Neuronal stem cell (in vitro differentiated cells): ENCODE results near the gene TRMU.

Source experiments
- DNase-seq: peaks from one replicate; pipeline ENCODE4 v3.0.0-alpha.2; 2013; ENCODE audit warnings: low spot score
- H2AFZ ChIP-seq: one replicate; pipeline ENCODE4 v1.6.1; 2013; ENCODE audit warnings: mild to moderate bottlenecking, low read length, inconsistent platforms
- H2AK5ac ChIP-seq: 2 replicates; pipeline ENCODE4 v1.6.1; 2013; ENCODE audit warnings: low read depth, mild to moderate bottlenecking, inconsistent platforms, low read length, moderate library complexity, mixed read lengths
- H2BK120ac ChIP-seq: 2 replicates; pipeline ENCODE4 v1.6.1; 2013; ENCODE audit warnings: low read depth, mild to moderate bottlenecking, inconsistent platforms, low read length, moderate library complexity, mixed read lengths
- H2BK12ac ChIP-seq: one replicate; pipeline ENCODE4 v1.6.1; 2013; ENCODE audit warnings: low read length, inconsistent platforms
- H2BK15ac ChIP-seq: 2 replicates; pipeline ENCODE4 v1.6.1; 2013; ENCODE audit warnings: mild to moderate bottlenecking, low read length, inconsistent platforms, mixed read lengths
- H2BK5ac ChIP-seq: one replicate; pipeline ENCODE4 v1.6.1; 2013; ENCODE audit warnings: inconsistent platforms, mild to moderate bottlenecking, low read length, moderate library complexity
- H3K14ac ChIP-seq: one replicate; pipeline ENCODE4 v1.6.1; 2013; ENCODE audit warnings: low read length, inconsistent platforms
- H3K18ac ChIP-seq: 2 replicates; pipeline ENCODE4 v1.6.1; 2013; ENCODE audit warnings: low read length, inconsistent platforms
- H3K23ac ChIP-seq: 2 replicates; pipeline ENCODE4 v1.6.1; 2013; ENCODE audit warnings: low read depth, mild to moderate bottlenecking, mixed read lengths, low read length, inconsistent platforms; ENCODE audit not compliant: poor library complexity
- H3K27ac ChIP-seq: replicated peaks from 3 replicates; pipeline ENCODE4 v1.5.1; 2013; ENCODE audit warnings: low read length, inconsistent platforms
- H3K27me3 ChIP-seq, 3 experiments: 2 replicates each; pipeline ENCODE4 v1.6.1; 2013; ENCODE audit warnings: low read length in 3 of 3, mild to moderate bottlenecking in 2 of 3, inconsistent platforms in 1 of 3, low read depth in 1 of 3, mixed read lengths in 1 of 3, moderate library complexity in 1 of 3; ENCODE audit not compliant: control insufficient read depth in 3 of 3, insufficient read depth in 3 of 3
- H3K36me3 ChIP-seq, 2 donors: replicated peaks in 1 of 2; 2 replicates each; pipeline ENCODE4 v1.6.1; 2013; ENCODE audit warnings: low read length in 2 of 2; ENCODE audit not compliant: control insufficient read depth in 2 of 2, insufficient read depth in 2 of 2
- H3K4ac ChIP-seq: 2 replicates; pipeline ENCODE4 v1.6.1; 2013; ENCODE audit warnings: inconsistent platforms, mild to moderate bottlenecking, low read length, moderate library complexity
- H3K4me1 ChIP-seq, 2 donors: 1 replicate in 1 of 2; 2 replicates in 1 of 2; pipeline ENCODE4 v1.6.1; 2013; ENCODE audit warnings: low read length in 2 of 2, low read depth in 1 of 2; ENCODE audit not compliant: control insufficient read depth in 2 of 2, insufficient read depth in 1 of 2
- H3K4me2 ChIP-seq: one replicate; pipeline ENCODE4 v1.6.1; 2013; ENCODE audit warnings: mild to moderate bottlenecking, low read length, inconsistent platforms; ENCODE audit not compliant: insufficient read depth, poor library complexity, severe bottlenecking
- H3K4me3 ChIP-seq, 2 donors: 2 replicates each; pipeline ENCODE4 v1.5.1; 2013; ENCODE audit warnings: low read length in 2 of 2, mild to moderate bottlenecking in 2 of 2, inconsistent platforms in 1 of 2, moderate library complexity in 1 of 2
- H3K79me1 ChIP-seq: one replicate; pipeline ENCODE4 v1.6.1; 2013; ENCODE audit warnings: low read depth, mild to moderate bottlenecking, inconsistent platforms, low read length, moderate library complexity
- H3K9ac ChIP-seq: one replicate; pipeline ENCODE4 v1.6.1; 2013; ENCODE audit warnings: mild to moderate bottlenecking, low read depth, low read length, inconsistent platforms; ENCODE audit not compliant: poor library complexity
- H3K9me3 ChIP-seq, 2 donors: replicated peaks in 1 of 2; 2 replicates each; pipeline versions ENCODE3 to v1.6.1; 2013; ENCODE audit warnings: low read length in 2 of 2, mild to moderate bottlenecking in 2 of 2, inconsistent platforms in 1 of 2, low read depth in 1 of 2, mixed read lengths in 1 of 2, moderate library complexity in 1 of 2; ENCODE audit not compliant: control insufficient read depth in 2 of 2, insufficient read depth in 1 of 2
- H4K8ac ChIP-seq: one replicate; pipeline ENCODE4 v1.6.1; 2013; ENCODE audit warnings: low read depth, mild to moderate bottlenecking, inconsistent platforms, low read length, moderate library complexity
- H4K91ac ChIP-seq: one replicate; pipeline ENCODE4 v1.6.1; 2013; ENCODE audit warnings: low read length, low read depth, mild to moderate bottlenecking, inconsistent platforms; ENCODE audit not compliant: poor library complexity
- WGBS, 2 donors: extraction: QIAGEN DNeasy Blood & Tissue Kit; methylation state at CpG; one replicate each; pipeline ENCODE4 v1.1.7; 2013; ENCODE audit warnings: missing lambda C conversion rate in 2 of 2, mixed read lengths in 1 of 2; ENCODE audit not compliant: insufficient read length in 2 of 2, insufficient replicate concordance in 1 of 2; ENCODE audit errors: extremely low coverage in 2 of 2; 5-methylcytosine and 5-hydroxymethylcytosine counted together

The TRMU gene

GRCh38 chr22:46379066-46379930 lies 43.8 kb downstream of the TRMU start:
- Histone ChIP-seq H2BK15ac (no peak overlapping the region), H3K4me2 (no peak overlapping the region), H4K8ac (no peak overlapping the region), H3K18ac (peak overlapping the region; percentile 73), H4K91ac (no peak overlapping the region), H3K36me3 (peaks cover 2 to 48% of the 10 kb centered on the region in 2 donors), H3K23ac (peak overlapping the region; percentile 6), H3K27ac (no peak overlapping the region), H3K4me3 (no peak overlapping the region), H2BK120ac (no peak overlapping the region), H3K9ac (peak overlapping the region; percentile 36), H3K4me1 (peaks cover 34% of the 10 kb centered on the region in 2 donors), H3K27me3 (peaks cover 0 to 21% (median 0%) of the 10 kb centered on the region in 3 experiments), H3K4ac (no peak overlapping the region), H2AFZ (no peak overlapping the region), H3K9me3 (peaks cover 11 to 15% of the 10 kb centered on the region in 2 donors), H2BK12ac (peak overlapping the region; percentile 26), H3K14ac (peak overlapping the region; percentile 9), H2BK5ac (no peak overlapping the region), H3K79me1 (peaks cover 2% of the 10 kb centered on the region), H2AK5ac (peak overlapping the region; percentile 57)
- WGBS, 2 donors: no CpG with 5 or more reads among the region's 29 CpGs
- no peak for DNase-seq

- Histone ChIP-seq H3K27ac (no peak overlapping the region), H3K4me3 (no peak overlapping the region), H2AK5ac (peak overlapping the region; percentile 53), H3K14ac (no peak overlapping the region), H2BK12ac (peak overlapping the region; percentile 26), H3K23ac (peak overlapping the region; percentile 6), H4K91ac (no peak overlapping the region), H3K4me1 (peaks cover 34% of the 10 kb centered on the region in 2 donors), H2BK120ac (no peak overlapping the region), H3K4ac (no peak overlapping the region), H3K36me3 (peaks cover 2 to 46% of the 10 kb centered on the region in 2 donors), H3K9me3 (peaks cover 8 to 15% of the 10 kb centered on the region in 2 donors), H3K9ac (no peak overlapping the region), H2BK5ac (no peak overlapping the region), H3K27me3 (peaks cover 0 to 21% (median 0%) of the 10 kb centered on the region in 3 experiments), H3K79me1 (peaks cover 2% of the 10 kb centered on the region), H2AFZ (no peak overlapping the region), H3K4me2 (no peak overlapping the region), H4K8ac (no peak overlapping the region), H2BK15ac (no peak overlapping the region), H3K18ac (peak overlapping the region; percentile 83)
- DNase-seq: no peak
- no CpG with 5 or more reads among the region's 19 CpGs for WGBS, 2 donors
These were observed 44.6 kb downstream of the TRMU start for GRCh38 chr22:46380069-46380468.

- no peak overlapping the region for H3K4me2 ChIP-seq
- H3K27ac ChIP-seq: no peak overlapping the region
- H4K8ac ChIP-seq: no peak overlapping the region
- H3K9ac ChIP-seq: no peak overlapping the region
- WGBS, 2 donors: no CpG with 5 or more reads among the region's 17 CpGs
- H4K91ac ChIP-seq: no peak overlapping the region
- H3K4me1 ChIP-seq: peaks cover 34% of the 10 kb centered on the region in 2 donors
- no peak for DNase-seq
- no peak overlapping the region for H3K4me3 ChIP-seq
- H2BK120ac ChIP-seq: no peak overlapping the region
- H3K14ac ChIP-seq: no peak overlapping the region
- H3K4ac ChIP-seq: no peak overlapping the region
- no peak overlapping the region for H2BK5ac ChIP-seq
- H3K27me3 ChIP-seq: peaks cover 0 to 21% (median 0%) of the 10 kb centered on the region in 3 experiments
- no peak overlapping the region for H2AFZ ChIP-seq
- H3K9me3 ChIP-seq: peaks cover 5 to 13% of the 10 kb centered on the region in 2 donors
- peaks cover 2 to 43% of the 10 kb centered on the region in 2 donors for H3K36me3 ChIP-seq
- H2AK5ac ChIP-seq: no peak overlapping the region
- no peak overlapping the region for H2BK15ac ChIP-seq
- H3K18ac ChIP-seq: peak overlapping the region; percentile 83
- no peak overlapping the region for H2BK12ac ChIP-seq
- no peak overlapping the region for H3K23ac ChIP-seq
- peaks cover 2% of the 10 kb centered on the region for H3K79me1 ChIP-seq
These were observed 45.1 kb downstream of the TRMU start for GRCh38 chr22:46380581-46380980.

GRCh38 chr22:46381142-46381541 lies 45.6 kb downstream of the TRMU start:
- Histone ChIP-seq H3K14ac (peak overlapping the region; percentile 2), H3K4me2 (no peak overlapping the region), H3K36me3 (peaks cover 2 to 38% of the 10 kb centered on the region in 2 donors), H4K8ac (no peak overlapping the region), H2BK5ac (no peak overlapping the region), H3K18ac (no peak overlapping the region), H3K79me1 (peaks cover 2% of the 10 kb centered on the region), H2AK5ac (no peak overlapping the region), H3K4me1 (peaks cover 34% of the 10 kb centered on the region in 2 donors), H3K9ac (no peak overlapping the region), H3K4ac (no peak overlapping the region), H3K4me3 (no peak overlapping the region), H2BK15ac (no peak overlapping the region), H3K27me3 (peaks cover 0 to 21% (median 0%) of the 10 kb centered on the region in 3 experiments), H4K91ac (no peak overlapping the region), H2BK12ac (no peak overlapping the region), H3K27ac (no peak overlapping the region), H2BK120ac (no peak overlapping the region), H3K9me3 (peaks cover 4 to 7% of the 10 kb centered on the region in 2 donors), H2AFZ (no peak overlapping the region), H3K23ac (no peak overlapping the region)
- no CpG with 5 or more reads among the region's 5 CpGs for WGBS, 2 donors
- DNase-seq: no peak
